ACC112 (cell line): ENCODE measurements around the gene SHB.
A peak's percentile ranks its signal among the peaks of the same experiment; 100 is the strongest.

ENCODE experiments used
- H2AFZ ChIP-seq: fragments of 200-600 bp; sonication (generic); one replicate; pipeline ENCODE4 v1.6.0; 2017; ENCODE audit warnings: antibody characterized with exemption, low read length; ENCODE audit not compliant: unreplicated experiment
- H3K27ac ChIP-seq: fragments of 200-600 bp; sonication (generic); 2 replicates; pipeline ENCODE4 v1.5.1; 2014; ENCODE audit warnings: low read depth, mild to moderate bottlenecking, antibody characterized with exemption, low read length, moderate library complexity
- H3K27me3 ChIP-seq: fragments of 200-600 bp; sonication (generic); 2 replicates; pipeline ENCODE4 v1.6.1; 2014; ENCODE audit warnings: mild to moderate bottlenecking, antibody characterized with exemption, low read length, moderate library complexity, mixed read lengths; ENCODE audit not compliant: insufficient read depth
- H3K36me3 ChIP-seq: fragments of 200-600 bp; sonication (generic); 2 replicates; pipeline ENCODE4 v1.6.1; 2016; ENCODE audit warnings: mild to moderate bottlenecking, antibody characterized with exemption, low read length, moderate library complexity, mixed read lengths; ENCODE audit not compliant: insufficient read depth
- H3K4me1 ChIP-seq: fragments of 200-600 bp; sonication (generic); one replicate; pipeline ENCODE4 v1.6.1; 2016; ENCODE audit warnings: low read length, mixed read lengths; ENCODE audit not compliant: insufficient read depth, unreplicated experiment, control insufficient read depth
- H3K4me3 ChIP-seq: fragments of 200-600 bp; sonication (generic); 2 replicates; pipeline ENCODE4 v1.5.1; 2014; ENCODE audit warnings: mild to moderate bottlenecking, low read depth, low read length
- H3K79me2 ChIP-seq: fragments of 200-600 bp; sonication (generic); one replicate; pipeline ENCODE4 v1.6.0; 2016; ENCODE audit warnings: low read length; ENCODE audit not compliant: control insufficient read depth, unreplicated experiment, insufficient read depth

Gene SHB

GRCh38 chr9:38074441-38074961 lies 5.5 kb upstream of the SHB start:
- Histone ChIP-seq H3K36me3 (no peaks in the 10 kb centered on the region), H2AFZ (peak overlapping the region; percentile 9), H3K27me3 (no peaks in the 10 kb centered on the region), H3K27ac (no peak overlapping the region), H3K4me1 (peaks cover 18% of the 10 kb centered on the region), H3K4me3 (no peak overlapping the region), H3K79me2 (no peaks in the 10 kb centered on the region)

GRCh38 chr9:38073882-38074281 lies 4.9 kb upstream of the SHB start:
- H3K36me3 ChIP-seq = no peaks in the 10 kb centered on the region
- no peak overlapping the region for H3K27ac ChIP-seq
- peak overlapping the region; percentile 9 for H2AFZ ChIP-seq
- peaks cover 12% of the 10 kb centered on the region for H3K4me1 ChIP-seq
- no peaks in the 10 kb centered on the region for H3K27me3 ChIP-seq
- peaks cover under 1% of the 10 kb centered on the region for H3K79me2 ChIP-seq
- H3K4me3 ChIP-seq = no peak overlapping the region

GRCh38 chr9:38071470-38072134 lies 2.6 kb upstream of the SHB start:
- peaks cover 23% of the 10 kb centered on the region for H3K79me2 ChIP-seq
- no peak overlapping the region for H3K4me3 ChIP-seq
- no peaks in the 10 kb centered on the region for H3K27me3 ChIP-seq
- no peak overlapping the region for H3K27ac ChIP-seq
- H3K36me3 ChIP-seq = no peaks in the 10 kb centered on the region
- no peak overlapping the region for H2AFZ ChIP-seq
- peaks cover 11% of the 10 kb centered on the region for H3K4me1 ChIP-seq

- H3K79me2 ChIP-seq = peaks cover 59% of the 10 kb centered on the region
- H3K4me1 ChIP-seq = peaks cover 33% of the 10 kb centered on the region
- no peaks in the 10 kb centered on the region for H3K27me3 ChIP-seq
- no peak overlapping the region for H2AFZ ChIP-seq
- H3K36me3 ChIP-seq = no peaks in the 10 kb centered on the region
- H3K4me3 ChIP-seq = peak overlapping the region; percentile 97
- H3K27ac ChIP-seq = peak overlapping the region; percentile 52; the same call in 1 of the 2 replicates
Observed at GRCh38 chr9:38067859-38068681, 957 bp downstream of the SHB start.

GRCh38 chr9:38066914-38067858 lies 1.8 kb downstream of the SHB start:
- Histone ChIP-seq H2AFZ (no peak overlapping the region), H3K79me2 (peaks cover 67% of the 10 kb centered on the region), H3K27me3 (no peaks in the 10 kb centered on the region), H3K4me3 (peak overlapping the region; percentile 97), H3K4me1 (peaks cover 41% of the 10 kb centered on the region), H3K27ac (peak overlapping the region; percentile 52), H3K36me3 (no peaks in the 10 kb centered on the region)

GRCh38 chr9:38066197-38066913 lies 2.7 kb downstream of the SHB start:
- peak overlapping the region; percentile 97 for H3K4me3 ChIP-seq
- peaks cover 76% of the 10 kb centered on the region for H3K79me2 ChIP-seq
- no peaks in the 10 kb centered on the region for H3K36me3 ChIP-seq
- H3K27me3 ChIP-seq = no peaks in the 10 kb centered on the region
- H3K27ac ChIP-seq = peak overlapping the region; percentile 52
- H2AFZ ChIP-seq = no peak overlapping the region
- peaks cover 43% of the 10 kb centered on the region for H3K4me1 ChIP-seq

- H3K4me3 ChIP-seq = peak overlapping the region; percentile 97
- H3K79me2 ChIP-seq = peaks cover 84% of the 10 kb centered on the region
- peaks cover 43% of the 10 kb centered on the region for H3K4me1 ChIP-seq
- H2AFZ ChIP-seq = no peak overlapping the region
- H3K27me3 ChIP-seq = no peaks in the 10 kb centered on the region
- no peak overlapping the region for H3K27ac ChIP-seq
- 0 out of 2 replicates have a peak, but pooled peaks cover 3% of the 10 kb centered on the region for H3K36me3 ChIP-seq
Observed at GRCh38 chr9:38065369-38066075, 3.5 kb downstream of the SHB start.

GRCh38 chr9:38064842-38065368 lies 4.1 kb downstream of the SHB start:
- H3K4me3 ChIP-seq = peak overlapping the region; percentile 97
- peaks cover 43% of the 10 kb centered on the region for H3K4me1 ChIP-seq
- H3K27ac ChIP-seq = no peak overlapping the region
- H3K79me2 ChIP-seq = peaks cover 88% of the 10 kb centered on the region
- H2AFZ ChIP-seq = no peak overlapping the region
- 0 out of 2 replicates have a peak, but pooled peaks cover 3% of the 10 kb centered on the region for H3K36me3 ChIP-seq
- H3K27me3 ChIP-seq = no peaks in the 10 kb centered on the region

GRCh38 chr9:38063363-38063707 lies 5.7 kb downstream of the SHB start:
- H3K27ac ChIP-seq = peak overlapping the region; percentile 23
- peaks cover 51% of the 10 kb centered on the region for H3K4me1 ChIP-seq
- H3K36me3 ChIP-seq = 0 out of 2 replicates have a peak, but pooled peaks cover 3% of the 10 kb centered on the region

More at GRCh38 chr9:38063363-38063707, 5.7 kb downstream of the SHB start:
- H3K27me3 ChIP-seq = no peaks in the 10 kb centered on the region
- H3K4me3 ChIP-seq = peak overlapping the region; percentile 97; the same call in 1 of the 2 replicates
- H3K79me2 ChIP-seq = peaks cover 96% of the 10 kb centered on the region
- no peak overlapping the region for H2AFZ ChIP-seq
